ENCODE data around the gene OR2S2. TPM values are rescaled to one million over a fixed set of nuclear protein-coding genes. Genes with fewer than 3 reads are reported as not detected.
"Not testable (repeated sequence)": the region's sequence is repeated elsewhere in the genome, so short reads cannot be mapped to it uniquely, and the experiment has no call there.

The OR2S2 gene
- total and polyA plus RNA-seq, 2 experiments from 2014 or later = 0.11 to 0.30 TPM

DNA sequence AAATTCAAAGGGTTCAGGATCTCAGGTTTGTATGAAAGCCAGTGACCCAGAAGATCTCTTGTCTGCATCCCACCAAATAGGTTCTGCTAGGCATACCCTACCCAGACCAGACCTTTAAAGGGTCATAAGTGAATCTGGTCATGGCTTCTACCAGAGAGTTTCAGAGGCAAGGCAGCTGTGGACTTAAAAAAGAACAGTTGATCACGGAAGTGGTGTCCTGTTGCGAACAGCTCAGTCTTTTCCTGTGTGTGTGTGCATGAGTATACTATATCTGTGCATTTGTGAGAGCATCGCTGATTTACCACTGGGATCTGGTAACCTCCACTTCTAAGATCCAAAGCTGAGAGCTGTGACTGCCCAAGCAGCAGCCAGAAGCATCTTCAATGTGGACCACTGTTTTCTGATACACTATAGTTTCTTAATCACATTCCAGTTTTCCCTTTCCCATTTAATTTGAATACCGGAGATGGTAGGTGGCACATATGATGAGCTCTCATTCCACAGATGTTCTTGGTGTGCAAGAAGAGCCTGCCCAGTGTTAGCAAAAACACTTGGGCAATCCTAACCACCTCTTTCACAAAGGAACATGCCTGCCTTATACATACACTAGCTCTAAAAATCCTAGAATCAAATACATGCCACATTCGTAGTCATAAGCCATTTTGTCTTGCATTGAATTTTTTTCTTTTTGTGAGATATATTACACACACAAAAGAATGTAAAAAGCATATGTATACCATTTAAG is 36.2 kb upstream of the OR2S2 start:
- H3K36me3 ChIP-seq (ENCODE audit: low read depth) = no peaks in the 10 kb centered on the region
- no peak overlapping the region for H3K4me2 ChIP-seq (ENCODE audit: unreplicated experiment)
- no peaks in the 10 kb centered on the region for H3K9me2 ChIP-seq (ENCODE audit: insufficient read depth)
- no peak overlapping the region for H3K9ac ChIP-seq
- H2AFZ ChIP-seq = no peak overlapping the region
- H3K79me2 ChIP-seq (ENCODE audit: insufficient read depth) = no peaks in the 10 kb centered on the region
- in situ Hi-C loops (cut with MboI) = no loop called here
- H3K4me3 ChIP-seq = no peak overlapping the region
- no peaks in the 10 kb centered on the region for H3K27me3 ChIP-seq (replicated peaks; ENCODE audit: insufficient read depth)
- no peaks in the 10 kb centered on the region for H4K20me1 ChIP-seq (ENCODE audit: insufficient read depth)
- no peak overlapping the region for H3K27ac ChIP-seq
- H3K4me1 ChIP-seq (ENCODE audit: insufficient read depth) = peaks cover 38% of the 10 kb centered on the region
- peaks cover 46% of the 10 kb centered on the region for H3F3A ChIP-seq (ENCODE audit: insufficient read depth)
- WGBS, 2 experiments (ENCODE audit: low coverage in 1 of 2, low lambda C conversion rate in 2 of 2, missing lambda C conversion rate in 2 of 2) = 60 to 61% methylated on average over 5 of the region's 5 CpGs
- H3K9me3 ChIP-seq (ENCODE audit: low read depth) = no peaks in the 10 kb centered on the region
- no peak for TF ChIP-seq EZH2 (IDR thresholded peaks at IDR 0.05; ENCODE audit: insufficient read depth, poor library complexity, severe bottlenecking)
- no peak for TF ChIP-seq EZH2phosphoT487 (IDR thresholded peaks at IDR 0.05; ENCODE audit: insufficient read depth, low read depth)
- DNase-seq = peak; percentile 43

DNA sequence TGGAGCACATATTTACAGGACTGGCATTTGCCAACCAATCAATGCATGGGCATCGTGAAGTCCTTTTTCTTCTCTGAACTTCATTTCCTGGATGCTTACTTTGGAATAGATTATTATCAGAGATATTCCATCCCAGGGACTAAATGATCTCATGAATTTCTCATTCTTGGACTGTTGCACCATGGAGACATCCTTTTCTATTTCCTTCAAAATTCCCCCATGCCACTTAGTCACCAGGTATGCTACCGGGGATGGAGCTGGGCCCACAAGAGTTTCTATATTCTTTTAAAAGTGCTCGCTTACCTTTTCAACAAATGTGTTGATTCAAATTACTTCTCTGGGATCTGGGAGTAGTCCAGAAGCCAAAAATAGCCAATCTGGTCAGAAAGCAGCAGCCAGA is 35.2 kb upstream of the OR2S2 start:
- in situ Hi-C loops (cut with MboI); H3K9me2 ChIP-seq (ENCODE audit: insufficient read depth); H4K20me1 ChIP-seq (ENCODE audit: insufficient read depth); H3K79me2 ChIP-seq (ENCODE audit: insufficient read depth); H3K27me3 ChIP-seq (replicated peaks; ENCODE audit: insufficient read depth); H3K4me2 ChIP-seq (ENCODE audit: unreplicated experiment); H3K27ac ChIP-seq; H3K4me3 ChIP-seq; H3K36me3 ChIP-seq (ENCODE audit: low read depth); H3K9me3 ChIP-seq (ENCODE audit: low read depth); H3K9ac ChIP-seq; H2AFZ ChIP-seq: not testable (repeated sequence)
- WGBS, 2 experiments (ENCODE audit: low coverage in 1 of 2, low lambda C conversion rate in 2 of 2, missing lambda C conversion rate in 2 of 2) = 88 to 89% methylated on average over 3 of the region's 3 CpGs
- Histone ChIP-seq H3K4me1 (ENCODE audit: insufficient read depth) (peaks cover 38% of the 10 kb centered on the region), H3F3A (ENCODE audit: insufficient read depth) (peaks cover 39% of the 10 kb centered on the region)
- DNase-seq = peak; percentile 56

DNA sequence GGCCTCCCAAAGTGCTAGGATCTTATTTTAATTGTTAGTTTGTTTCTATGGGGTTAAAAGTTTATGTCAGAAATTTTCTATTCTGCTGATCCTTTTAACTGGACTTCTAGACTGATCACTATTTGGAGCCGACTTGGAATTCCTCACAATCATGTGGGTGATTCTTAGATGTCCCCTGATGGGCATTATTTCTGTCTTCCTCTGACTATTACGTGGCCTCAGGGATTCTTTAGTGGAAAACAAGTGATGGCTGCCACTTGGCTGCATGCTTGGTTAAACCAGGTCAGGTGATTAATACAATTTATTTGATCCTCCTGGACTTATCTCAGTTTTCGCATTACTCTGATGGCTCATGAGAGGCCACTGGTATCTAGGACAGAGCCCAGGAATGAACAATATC is 32.2 kb upstream of the OR2S2 start:
- no peak overlapping the region for H3K27ac ChIP-seq
- peaks cover 15% of the 10 kb centered on the region; the same call in 1 of the 2 replicates for H3K4me1 ChIP-seq (ENCODE audit: insufficient read depth)
- no peaks in the 10 kb centered on the region for H3K36me3 ChIP-seq (ENCODE audit: low read depth)
- H3K79me2 ChIP-seq (ENCODE audit: insufficient read depth) = no peaks in the 10 kb centered on the region
- peaks cover 10% of the 10 kb centered on the region; the same call in 1 of the 2 replicates for H3F3A ChIP-seq (ENCODE audit: insufficient read depth)
- no peaks in the 10 kb centered on the region for H4K20me1 ChIP-seq (ENCODE audit: insufficient read depth)
- in situ Hi-C loops (cut with MboI) = no loop called here
- H3K9ac ChIP-seq = no peak overlapping the region
- H2AFZ ChIP-seq = no peak overlapping the region
- no peak overlapping the region for H3K4me2 ChIP-seq (ENCODE audit: unreplicated experiment)
- TF ChIP-seq EZH2 (IDR thresholded peaks at IDR 0.05; ENCODE audit: insufficient read depth, poor library complexity, severe bottlenecking) = no peak
- TF ChIP-seq EZH2phosphoT487 (IDR thresholded peaks at IDR 0.05; ENCODE audit: insufficient read depth, low read depth) = no peak
- WGBS, 2 experiments (ENCODE audit: low coverage in 1 of 2, low lambda C conversion rate in 2 of 2, missing lambda C conversion rate in 2 of 2) = 62 to 69% methylated on average over 3 of the region's 3 CpGs
- H3K9me3 ChIP-seq (ENCODE audit: low read depth) = no peaks in the 10 kb centered on the region
- no peak overlapping the region for H3K4me3 ChIP-seq
- DNase-seq = no peak
- no peaks in the 10 kb centered on the region for H3K9me2 ChIP-seq (ENCODE audit: insufficient read depth)
- H3K27me3 ChIP-seq (replicated peaks; ENCODE audit: insufficient read depth) = no peaks in the 10 kb centered on the region

DNA sequence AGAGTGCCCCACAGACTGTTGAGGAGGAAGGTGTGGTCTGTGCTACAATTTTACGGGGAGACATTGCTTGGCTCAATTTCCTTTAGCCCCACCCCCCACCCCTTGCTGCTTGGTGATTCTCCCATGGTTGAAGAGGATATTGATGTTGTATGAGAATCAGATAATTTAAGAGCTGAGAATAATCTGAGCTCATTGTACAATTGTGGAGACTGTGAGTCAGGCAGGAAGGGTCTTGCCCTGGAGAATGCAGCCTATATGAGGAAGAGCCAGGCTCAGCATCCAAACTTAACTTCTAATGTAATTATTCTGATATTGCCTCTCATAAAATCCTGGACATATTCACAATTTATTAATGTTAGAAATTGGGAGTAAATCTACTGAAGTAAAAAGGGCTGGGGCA is 26.1 kb upstream of the OR2S2 start:
- no peaks in the 10 kb centered on the region for H3K9me2 ChIP-seq (ENCODE audit: insufficient read depth)
- no peaks in the 10 kb centered on the region for H3K36me3 ChIP-seq (ENCODE audit: low read depth)
- no peak overlapping the region for H3K9ac ChIP-seq
- H3K27me3 ChIP-seq (replicated peaks; ENCODE audit: insufficient read depth) = no peaks in the 10 kb centered on the region
- in situ Hi-C loops (cut with MboI) = no loop called here
- H3K9me3 ChIP-seq (ENCODE audit: low read depth) = no peaks in the 10 kb centered on the region
- TF ChIP-seq EZH2 (IDR thresholded peaks at IDR 0.05; ENCODE audit: insufficient read depth, poor library complexity, severe bottlenecking) = no peak
- no peak for TF ChIP-seq EZH2phosphoT487 (IDR thresholded peaks at IDR 0.05; ENCODE audit: insufficient read depth, low read depth)
- DNase-seq = no peak
- no peaks in the 10 kb centered on the region for H4K20me1 ChIP-seq (ENCODE audit: insufficient read depth)
- H3K4me1 ChIP-seq (ENCODE audit: insufficient read depth) = no peaks in the 10 kb centered on the region
- H3K79me2 ChIP-seq (ENCODE audit: insufficient read depth) = no peaks in the 10 kb centered on the region
- no peak overlapping the region for H2AFZ ChIP-seq
- 17 to 20% methylated on average over 1 of the region's 1 CpG for WGBS, 2 experiments (ENCODE audit: low coverage in 1 of 2, low lambda C conversion rate in 2 of 2, missing lambda C conversion rate in 2 of 2)
- H3K4me3 ChIP-seq = no peak overlapping the region
- no peak overlapping the region for H3K27ac ChIP-seq
- H3K4me2 ChIP-seq (ENCODE audit: unreplicated experiment) = no peak overlapping the region
- no peaks in the 10 kb centered on the region for H3F3A ChIP-seq (ENCODE audit: insufficient read depth)

DNA sequence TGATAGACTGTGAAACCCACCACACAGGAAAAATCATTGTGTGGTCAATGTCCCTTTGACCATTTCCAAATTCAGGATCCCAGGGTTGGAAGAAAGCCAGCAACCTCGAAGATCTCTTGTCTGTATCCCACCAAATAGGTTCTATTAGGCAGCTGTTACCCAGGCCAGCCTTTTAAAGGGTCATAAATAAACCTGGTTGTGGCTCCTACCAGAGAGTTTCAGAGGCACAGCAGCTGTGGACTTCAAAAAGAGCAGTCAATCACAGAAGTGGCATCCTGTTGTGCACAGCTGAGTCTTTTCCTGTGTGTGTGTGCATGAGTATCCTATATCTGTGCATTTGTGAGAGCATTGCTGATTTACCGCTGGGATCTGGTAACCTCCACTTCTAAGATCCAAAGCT is 23.7 kb upstream of the OR2S2 start:
- Histone ChIP-seq H3K4me1 (ENCODE audit: insufficient read depth) (no peaks in the 10 kb centered on the region), H3K9me3 (ENCODE audit: low read depth) (no peaks in the 10 kb centered on the region), H3K79me2 (ENCODE audit: insufficient read depth) (no peaks in the 10 kb centered on the region), H3K4me2 (ENCODE audit: unreplicated experiment) (no peak overlapping the region), H3K9ac (no peak overlapping the region), H4K20me1 (ENCODE audit: insufficient read depth) (no peaks in the 10 kb centered on the region), H3K9me2 (ENCODE audit: insufficient read depth) (no peaks in the 10 kb centered on the region), H3F3A (ENCODE audit: insufficient read depth) (no peaks in the 10 kb centered on the region), H3K27me3 (replicated peaks; ENCODE audit: insufficient read depth) (no peaks in the 10 kb centered on the region), H3K27ac (no peak overlapping the region), H3K4me3 (no peak overlapping the region), H2AFZ (no peak overlapping the region), H3K36me3 (ENCODE audit: low read depth) (no peaks in the 10 kb centered on the region)
- WGBS, 2 experiments (ENCODE audit: low coverage in 1 of 2, low lambda C conversion rate in 2 of 2, missing lambda C conversion rate in 2 of 2) = 0 to 7% methylated on average over 1 to 2 of the region's 2 CpGs
- no peak for DNase-seq
- in situ Hi-C loops (cut with MboI) = no loop called here
- no peak for TF ChIP-seq EZH2 (IDR thresholded peaks at IDR 0.05; ENCODE audit: insufficient read depth, poor library complexity, severe bottlenecking)

Measured in GM23248 (cell line).